HG03354 (cell line): Measurements from ENCODE around the gene FNBP1.
"Not testable (repeated sequence)": the region's sequence is repeated elsewhere in the genome, so short reads cannot be mapped to it uniquely, and the experiment has no call there.

Experiments used
- ATAC-seq: cut with Tn5 transposase; IDR thresholded peaks from one replicate; pipeline ENCODE4 v1.9.1; 2021; ENCODE audit warnings: mild to moderate bottlenecking; ENCODE audit not compliant: unreplicated experiment, poor library complexity, severe bottlenecking

The FNBP1 gene

GRCh38 chr9:129998491-129999140 is 44.4 kb downstream of the FNBP1 start:
- ATAC-seq, result no peak

- ATAC-seq, result not testable (repeated sequence)
These were observed 45.3 kb downstream of the FNBP1 start for GRCh38 chr9:129997706-129998105.

GRCh38 chr9:129996161-129996830 is 46.7 kb downstream of the FNBP1 start:
- ATAC-seq, result no peak

GRCh38 chr9:129995409-129996160 is 47.4 kb downstream of the FNBP1 start:
- no peak for ATAC-seq

- no peak for ATAC-seq
These were observed 48.1 kb downstream of the FNBP1 start for GRCh38 chr9:129994882-129995281.

GRCh38 chr9:129991139-129991538 is 51.9 kb downstream of the FNBP1 start:
- not testable (repeated sequence) for ATAC-seq

GRCh38 chr9:129990269-129991010 is 52.5 kb downstream of the FNBP1 start:
- ATAC-seq, result no peak

GRCh38 chr9:129989740-129990139 is 53.2 kb downstream of the FNBP1 start:
- ATAC-seq, result no peak

GRCh38 chr9:129989362-129989708 is 53.7 kb downstream of the FNBP1 start:
- ATAC-seq, result no peak

- ATAC-seq, result peak; percentile 57
These were observed 54.2 kb downstream of the FNBP1 start for GRCh38 chr9:129988607-129989361.

GRCh38 chr9:129987941-129988340 is 55.0 kb downstream of the FNBP1 start:
- no peak for ATAC-seq

- ATAC-seq, result peak; percentile 31
These were observed 55.9 kb downstream of the FNBP1 start for GRCh38 chr9:129987047-129987446.

GRCh38 chr9:129984589-129984988 is 58.4 kb downstream of the FNBP1 start:
- not testable (repeated sequence) for ATAC-seq

GRCh38 chr9:129983891-129984290 is 59.1 kb downstream of the FNBP1 start:
- ATAC-seq, result no peak

- no peak for ATAC-seq
These were observed 61.6 kb downstream of the FNBP1 start for GRCh38 chr9:129981180-129981907.

- ATAC-seq, result not testable (repeated sequence)
These were observed 62.8 kb downstream of the FNBP1 start for GRCh38 chr9:129980224-129980623.

- ATAC-seq, result no peak
These were observed 63.8 kb downstream of the FNBP1 start for GRCh38 chr9:129979071-129979745.

- ATAC-seq, result no peak
These were observed 70.2 kb downstream of the FNBP1 start for GRCh38 chr9:129972816-129973215.
